Hematopoietic multipotent progenitor cell treated with erythropoietin and hydrocortisone succinate and interleukin-3 and kit ligand, for 8 days (in vitro differentiated cells): ENCODE data around the gene CDC42BPB.

ENCODE experiments used
- DNase-seq: peaks from one replicate; pipeline ENCODE4 v3.0.0-alpha.2; 2015

CDC42BPB gene

GRCh38 chr14:103093856-103094405 lies 36.6 kb upstream of the CDC42BPB start:
- DNase-seq, result no peak

DNA sequence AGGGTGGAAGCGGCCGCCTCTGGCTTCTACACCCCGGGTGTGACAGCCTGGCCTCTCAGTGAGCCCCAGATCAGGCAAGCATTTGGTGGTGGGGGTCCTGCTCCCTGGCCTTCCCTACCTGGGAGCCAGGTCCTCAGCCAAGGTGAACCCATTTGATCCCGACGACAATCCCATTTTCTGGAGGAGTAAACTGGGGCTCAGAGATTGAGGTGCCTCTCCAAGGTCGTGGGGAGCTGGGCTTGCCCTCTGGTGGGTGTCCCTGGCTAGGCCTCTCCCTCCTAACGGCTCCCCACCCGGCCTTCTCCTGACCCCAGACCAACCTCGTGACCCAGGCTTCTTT lies 34.5 kb upstream of the CDC42BPB start:
- DNase-seq, result no peak

DNA sequence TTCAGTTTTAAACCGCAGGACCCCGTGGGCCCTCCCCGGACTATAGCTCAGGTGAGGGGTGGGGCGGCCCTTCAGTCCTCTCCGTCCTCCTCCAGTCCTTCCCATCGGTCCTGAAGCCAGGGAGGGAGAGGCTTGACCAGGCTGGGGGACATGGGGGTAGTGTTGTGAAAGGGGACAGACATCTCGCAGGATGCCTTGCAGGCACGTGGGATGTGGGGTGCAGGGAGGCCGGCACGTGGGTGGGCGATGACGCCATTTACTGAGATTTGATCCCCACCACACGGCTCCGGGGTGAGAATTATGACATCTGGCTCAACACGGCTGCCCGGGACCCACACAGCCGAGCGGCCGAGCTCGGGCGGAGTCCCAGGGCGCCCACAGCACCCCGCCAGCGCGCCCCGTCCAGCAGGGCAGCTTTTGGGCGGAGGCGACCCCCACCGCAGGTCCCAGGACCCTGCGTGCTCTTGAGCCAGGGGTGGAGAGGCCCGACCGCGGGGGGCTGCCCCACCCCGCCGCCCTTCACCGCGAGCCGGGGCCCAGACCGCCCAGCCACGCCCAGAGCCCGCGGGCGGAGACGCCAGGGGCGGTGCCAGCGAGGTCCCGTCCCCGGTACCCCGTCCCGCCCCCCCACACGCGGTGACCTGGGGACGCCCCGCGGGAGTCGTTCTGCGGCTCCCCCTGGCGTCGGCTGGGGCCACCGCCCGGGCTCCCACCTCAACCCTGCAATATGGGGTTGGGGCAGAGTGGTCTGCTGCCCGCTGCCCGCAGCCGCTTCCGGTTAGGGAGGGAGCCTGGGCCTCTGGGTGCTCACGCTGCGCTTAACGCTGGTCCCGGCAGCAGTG lies 33.9 kb upstream of the CDC42BPB start:
- DNase-seq, result peak; percentile 53

GRCh38 chr14:103090481-103091020 lies 33.2 kb upstream of the CDC42BPB start:
- no peak for DNase-seq

GRCh38 chr14:103089386-103090335 lies 32.3 kb upstream of the CDC42BPB start:
- no peak for DNase-seq

GRCh38 chr14:103088921-103089320 lies 31.6 kb upstream of the CDC42BPB start:
- no peak for DNase-seq

DNA sequence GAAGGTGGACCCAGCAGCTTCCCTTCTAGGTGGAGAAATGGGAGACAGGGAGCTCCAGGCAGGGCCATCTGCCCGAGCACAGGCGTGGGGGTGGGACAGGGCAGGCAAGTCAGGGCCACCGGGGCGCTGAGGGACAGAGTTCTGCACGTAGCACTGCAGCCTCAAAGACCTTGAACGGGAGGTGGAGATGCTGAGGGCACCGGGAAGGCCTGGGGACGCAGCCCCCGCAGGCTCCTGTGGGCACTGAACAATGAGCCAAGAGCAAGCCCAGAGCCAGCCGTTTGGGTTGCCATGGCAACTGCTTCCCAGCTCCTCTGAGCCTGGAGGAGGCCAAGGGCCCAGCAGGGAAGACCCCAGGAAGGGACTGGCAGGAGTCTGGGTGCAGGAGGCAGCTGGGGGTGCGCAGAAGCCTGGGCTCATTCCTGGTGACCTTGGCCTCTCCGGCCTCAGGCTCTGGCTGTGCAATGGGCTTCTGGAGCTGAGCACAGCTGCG lies 30.0 kb upstream of the CDC42BPB start:
- DNase-seq, result peak; percentile 3

GRCh38 chr14:103086771-103087342 lies 29.5 kb upstream of the CDC42BPB start:
- DNase-seq, result no peak

GRCh38 chr14:103085106-103086091 lies 28.1 kb upstream of the CDC42BPB start:
- DNase-seq, result no peak

GRCh38 chr14:103084021-103084919 lies 26.9 kb upstream of the CDC42BPB start, which contains the start of gene LBHD2:
Gene LBHD2 (plus strand): TSS chr14:103084210. CDS start chr14:103086013, 1,803 bp downstream.
- no peak for DNase-seq

DNA sequence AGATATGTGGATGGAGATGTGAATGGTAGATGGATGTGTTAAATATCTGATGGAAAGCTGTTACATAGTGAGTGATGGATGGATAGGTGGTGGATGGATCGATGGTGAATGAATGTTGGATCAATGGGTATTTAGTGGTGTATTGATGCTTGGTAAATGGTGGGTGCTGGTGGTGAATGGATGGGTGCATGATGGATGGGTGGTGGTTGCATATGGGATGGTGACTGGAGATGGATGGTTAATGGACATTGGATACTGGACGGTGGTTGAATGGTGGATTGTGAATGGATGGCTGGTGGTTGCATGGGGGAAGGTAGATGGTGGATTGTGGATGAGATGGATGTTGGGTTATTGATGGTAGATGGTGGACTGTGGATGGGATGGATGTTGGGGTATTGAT lies 24.6 kb upstream of the CDC42BPB start:
- DNase-seq, result no peak

GRCh38 chr14:103078860-103079587 lies 21.7 kb upstream of the CDC42BPB start:
- no peak for DNase-seq

- peak; percentile 89 for DNase-seq
These were observed 21.0 kb upstream of the CDC42BPB start for GRCh38 chr14:103078420-103078749.

- DNase-seq, result peak; percentile 83
These were observed 17.5 kb upstream of the CDC42BPB start for GRCh38 chr14:103074729-103075367.

- no peak for DNase-seq
These were observed 16.8 kb upstream of the CDC42BPB start for GRCh38 chr14:103073876-103074728.

DNA sequence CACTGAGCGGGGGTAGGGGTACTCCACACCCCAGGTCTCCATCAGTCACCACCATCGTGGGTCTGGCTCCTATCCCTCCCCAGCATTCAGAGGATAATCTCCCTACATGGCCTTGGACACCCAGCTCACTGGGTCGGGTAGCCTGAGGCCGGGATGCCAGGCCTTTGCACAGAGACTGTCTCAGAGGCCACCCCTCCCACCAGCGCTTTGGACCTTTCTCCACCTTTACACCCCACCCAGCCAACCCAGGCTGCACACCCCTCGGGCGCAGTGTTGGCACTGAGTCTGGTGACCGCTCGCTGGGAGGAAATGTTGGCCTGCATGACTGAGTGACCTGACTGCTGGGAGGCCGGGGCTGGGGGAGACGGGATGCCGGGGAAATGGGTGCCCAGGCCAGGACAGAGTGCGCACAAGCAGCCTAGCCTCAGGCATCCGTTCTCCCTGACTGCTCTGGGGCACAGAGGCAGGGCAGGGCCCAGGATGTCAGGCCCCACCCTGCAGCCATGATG lies 16.1 kb upstream of the CDC42BPB start:
- no peak for DNase-seq

DNA sequence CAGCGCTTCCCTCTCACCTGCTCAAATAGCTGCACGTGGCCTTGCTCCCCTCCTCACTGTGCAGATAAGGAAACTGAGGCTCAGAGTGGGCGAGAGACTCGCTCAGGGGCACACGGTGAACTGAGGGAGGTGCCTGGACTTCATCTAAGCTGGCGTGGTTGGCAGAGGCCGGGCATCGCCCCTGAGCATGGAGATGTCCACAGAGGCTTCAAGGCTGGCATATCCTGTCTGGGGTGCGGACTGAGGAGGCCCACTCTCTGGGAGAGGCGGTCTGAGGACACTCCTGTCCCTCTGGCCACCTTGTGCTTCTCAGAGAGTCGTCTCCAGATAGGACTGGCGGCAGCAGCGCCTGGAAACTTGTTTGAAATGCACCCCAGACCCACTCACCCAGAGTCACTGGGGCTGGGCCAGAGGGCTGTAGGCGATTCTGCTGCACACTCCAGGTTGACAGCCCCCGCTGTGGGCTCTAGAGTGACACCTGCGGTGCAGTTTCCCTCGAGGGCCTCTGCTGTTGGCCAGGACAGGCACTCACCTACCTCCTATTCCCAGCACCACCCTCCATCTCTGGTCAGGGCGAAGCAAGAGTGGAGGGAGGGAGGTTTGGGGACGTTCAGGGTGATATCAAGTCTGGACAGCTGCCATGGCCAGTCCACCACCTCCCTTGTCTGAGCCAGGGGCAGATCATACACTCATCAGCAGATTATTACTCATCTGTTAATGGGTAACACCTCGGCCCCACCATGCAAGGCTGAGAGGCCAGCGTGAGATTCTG lies 15.4 kb upstream of the CDC42BPB start:
- DNase-seq, result peak; percentile 44
